WTC11 (cell line): Measurements from ENCODE around the gene MDGA2. TPM values are rescaled to one million over a fixed set of nuclear protein-coding genes. Genes with fewer than 3 reads are reported as not detected.

Experiments
- ATAC-seq: fragments of 200-7000 bp; cut with Tn5 transposase; 2 replicates; pipeline ENCODE4 v1.10.0; 2021; ENCODE audit warnings: mild to moderate bottlenecking, moderate library complexity
- CTCF ChIA-PET: fragments of 300-600 bp; sonication (Branson Sonifier 250); formaldehyde crosslinking; loops from one replicate; lab custom pipeline; 2021; ENCODE audit warnings: antibody characterized with exemption; lab: Charles Lee
- POLR2A ChIA-PET: fragments of 350-600 bp; sonication (Branson Sonifier 250); formaldehyde crosslinking; loops from one replicate; lab custom pipeline; 2021; ENCODE audit warnings: antibody characterized with exemption; lab: Charles Lee
- DNase-seq: peaks from one replicate; pipeline ENCODE4 v3.0.0; 2021; ENCODE audit warnings: low spot score
- H3K27ac Mint-ChIP-seq: 2 replicates; pipeline ENCODE4 v1.8.0; 2021; ENCODE audit warnings: mixed read lengths
- H3K27me3 Mint-ChIP-seq: 2 replicates; pipeline ENCODE4 v1.8.0; 2021; ENCODE audit warnings: low read depth, mild to moderate bottlenecking, moderate library complexity, mixed read lengths
- H3K36me3 Mint-ChIP-seq: 2 replicates; pipeline ENCODE4 v1.8.0; 2021; ENCODE audit warnings: mixed read lengths
- H3K4me1 Mint-ChIP-seq: 2 replicates; pipeline ENCODE4 v1.8.0; 2022; ENCODE audit warnings: mixed read lengths
- H3K4me3 Mint-ChIP-seq: 2 replicates; pipeline ENCODE4 v1.8.0; 2021; ENCODE audit warnings: mild to moderate bottlenecking, moderate library complexity, mixed read lengths
- H3K9me3 Mint-ChIP-seq: 2 replicates; pipeline ENCODE4 v1.8.0; 2021; ENCODE audit warnings: mixed read lengths
- CDX4 ChIP-seq: fragments of 250-450 bp; sonication (Bioruptor Pico); IDR thresholded peaks from 2 replicates; pipeline ENCODE4 v1.9.0; 2021; ENCODE audit warnings: moderate library complexity, mild to moderate bottlenecking, inconsistent platforms, borderline replicate concordance
- CREM ChIP-seq: sonication (generic); formaldehyde crosslinking; IDR thresholded peaks from 2 replicates; pipeline ENCODE4 v1.8.1; 2022; ENCODE audit warnings: mild to moderate bottlenecking, missing genetic modification reagents, moderate library complexity
- GTF2I ChIP-seq: fragments of 250-450 bp; sonication (Bioruptor Pico); conservative IDR thresholded peaks from 2 replicates; pipeline ENCODE4 v1.4.0; 2021; ENCODE audit warnings: mild to moderate bottlenecking
- IRF2 ChIP-seq: sonication (generic); formaldehyde crosslinking; IDR thresholded peaks from 2 replicates; pipeline ENCODE4 v1.8.0; 2022; ENCODE audit warnings: low read depth, missing genetic modification reagents, borderline replicate concordance
- MXD4 ChIP-seq: fragments of 250-450 bp; sonication (Bioruptor Pico); IDR thresholded peaks from 2 replicates; pipeline ENCODE4 v1.8.0; 2021; ENCODE audit warnings: mild to moderate bottlenecking, moderate library complexity, borderline replicate concordance
- MYBL2 ChIP-seq: sonication (generic); formaldehyde crosslinking; IDR thresholded peaks from 2 replicates; pipeline ENCODE4 v1.8.1; 2023; ENCODE audit warnings: mild to moderate bottlenecking, moderate library complexity, missing genetic modification reagents
- NR1H2 ChIP-seq: sonication (generic); formaldehyde crosslinking; IDR thresholded peaks from 2 replicates; pipeline ENCODE4 v1.9.0; 2021; ENCODE audit warnings: mild to moderate bottlenecking, moderate library complexity, missing genetic modification reagents
- OVOL2 ChIP-seq: fragments of 250-450 bp; sonication (Bioruptor Pico); IDR thresholded peaks from 2 replicates; pipeline ENCODE4 v1.9.0; 2021; ENCODE audit warnings: mild to moderate bottlenecking, borderline replicate concordance
- PRDM15 ChIP-seq: sonication (generic); formaldehyde crosslinking; IDR thresholded peaks from 2 replicates; pipeline ENCODE4 v1.8.0; 2022; ENCODE audit warnings: missing genetic modification reagents
- PREB ChIP-seq: sonication (generic); formaldehyde crosslinking; IDR thresholded peaks from 2 replicates; pipeline ENCODE4 v1.8.1; 2022; ENCODE audit warnings: mild to moderate bottlenecking, missing genetic modification reagents, moderate library complexity, borderline replicate concordance
- PRRX2 ChIP-seq: fragments of 250-450 bp; sonication (Bioruptor Pico); IDR thresholded peaks from 2 replicates; pipeline ENCODE4 v1.8.0; 2021; ENCODE audit warnings: mild to moderate bottlenecking
- RELA ChIP-seq: sonication (generic); formaldehyde crosslinking; IDR thresholded peaks from 2 replicates; pipeline ENCODE4 v1.8.1; 2022; ENCODE audit warnings: missing genetic modification reagents, mild to moderate bottlenecking, borderline replicate concordance
- SMAD4 ChIP-seq: sonication (generic); formaldehyde crosslinking; IDR thresholded peaks from 2 replicates; pipeline ENCODE4 v1.8.0; 2022; ENCODE audit warnings: mild to moderate bottlenecking, missing genetic modification reagents
- TEAD1 ChIP-seq: sonication (generic); formaldehyde crosslinking; IDR thresholded peaks from 2 replicates; pipeline ENCODE4 v1.8.0; 2022; ENCODE audit warnings: mild to moderate bottlenecking, missing genetic modification reagents
- TP53 ChIP-seq: sonication (generic); formaldehyde crosslinking; IDR thresholded peaks from 2 replicates; pipeline ENCODE4 v1.8.1; 2023; ENCODE audit warnings: mild to moderate bottlenecking, missing genetic modification reagents
- ZNF219 ChIP-seq: sonication (generic); formaldehyde crosslinking; IDR thresholded peaks from 2 replicates; pipeline ENCODE4 v1.8.0; 2023; ENCODE audit warnings: missing genetic modification reagents, mild to moderate bottlenecking, borderline replicate concordance
- ZNF423 ChIP-seq: fragments of 250-450 bp; sonication (Bioruptor Pico); IDR thresholded peaks from 2 replicates; pipeline ENCODE4 v2.1.2; 2022; ENCODE audit warnings: mild to moderate bottlenecking, moderate library complexity
- ZNF425 ChIP-seq: fragments of 250-450 bp; sonication (Bioruptor Pico); conservative IDR thresholded peaks from 2 replicates; pipeline ENCODE4 v1.9.0; 2021; ENCODE audit warnings: mild to moderate bottlenecking
- total RNA-seq: library from RNA; stranded (reverse); gene quantifications from 3 replicates; pipeline ENCODE4 v1.2.3, GENCODE V29; 2021
- TF ChIP-seq, protein P1 (sequence below): fragments of 250-450 bp; sonication (Bioruptor Pico); IDR thresholded peaks from 2 replicates; pipeline ENCODE4 v1.9.0; 2021; ENCODE audit warnings: mild to moderate bottlenecking
- TF ChIP-seq, protein P2 (sequence below): sonication (generic); formaldehyde crosslinking; IDR thresholded peaks from 2 replicates; pipeline ENCODE4 v1.8.1; 2023; ENCODE audit warnings: mild to moderate bottlenecking, moderate library complexity, missing genetic modification reagents
- TF ChIP-seq, protein P3 (sequence below): sonication (generic); formaldehyde crosslinking; IDR thresholded peaks from 2 replicates; pipeline ENCODE4 v1.8.1; 2023; ENCODE audit warnings: mild to moderate bottlenecking, missing genetic modification reagents, moderate library complexity

MDGA2 gene
- total RNA-seq, 1 experiment from 2014 or later: 4.9 TPM

DNA sequence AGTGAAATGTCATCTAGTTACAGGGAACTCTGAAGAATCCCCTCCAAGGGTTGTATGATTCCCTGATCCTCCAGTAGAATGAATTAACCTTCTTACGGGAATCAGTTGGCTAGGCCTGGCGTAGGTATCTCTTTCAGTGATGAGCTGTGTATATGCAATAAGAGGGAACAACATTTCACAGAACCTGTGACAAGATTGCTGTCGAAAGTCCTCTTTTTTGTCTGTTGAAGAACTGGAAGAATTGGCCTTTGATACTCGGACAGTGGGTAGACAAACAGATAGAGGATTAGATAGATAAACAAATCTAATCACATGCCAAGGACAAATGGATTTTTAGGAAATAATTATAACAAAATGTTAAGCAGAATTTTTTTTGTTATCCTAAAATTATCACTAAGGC, 184.6 kb downstream of the MDGA2 start (continued):
- TF ChIP-seq, protein P1, sequence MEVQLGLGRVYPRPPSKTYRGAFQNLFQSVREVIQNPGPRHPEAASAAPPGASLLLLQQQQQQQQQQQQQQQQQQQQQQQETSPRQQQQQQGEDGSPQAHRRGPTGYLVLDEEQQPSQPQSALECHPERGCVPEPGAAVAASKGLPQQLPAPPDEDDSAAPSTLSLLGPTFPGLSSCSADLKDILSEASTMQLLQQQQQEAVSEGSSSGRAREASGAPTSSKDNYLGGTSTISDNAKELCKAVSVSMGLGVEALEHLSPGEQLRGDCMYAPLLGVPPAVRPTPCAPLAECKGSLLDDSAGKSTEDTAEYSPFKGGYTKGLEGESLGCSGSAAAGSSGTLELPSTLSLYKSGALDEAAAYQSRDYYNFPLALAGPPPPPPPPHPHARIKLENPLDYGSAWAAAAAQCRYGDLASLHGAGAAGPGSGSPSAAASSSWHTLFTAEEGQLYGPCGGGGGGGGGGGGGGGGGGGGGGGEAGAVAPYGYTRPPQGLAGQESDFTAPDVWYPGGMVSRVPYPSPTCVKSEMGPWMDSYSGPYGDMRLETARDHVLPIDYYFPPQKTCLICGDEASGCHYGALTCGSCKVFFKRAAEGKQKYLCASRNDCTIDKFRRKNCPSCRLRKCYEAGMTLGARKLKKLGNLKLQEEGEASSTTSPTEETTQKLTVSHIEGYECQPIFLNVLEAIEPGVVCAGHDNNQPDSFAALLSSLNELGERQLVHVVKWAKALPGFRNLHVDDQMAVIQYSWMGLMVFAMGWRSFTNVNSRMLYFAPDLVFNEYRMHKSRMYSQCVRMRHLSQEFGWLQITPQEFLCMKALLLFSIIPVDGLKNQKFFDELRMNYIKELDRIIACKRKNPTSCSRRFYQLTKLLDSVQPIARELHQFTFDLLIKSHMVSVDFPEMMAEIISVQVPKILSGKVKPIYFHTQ (CRISPR knock-in tag): no peak

DNA sequence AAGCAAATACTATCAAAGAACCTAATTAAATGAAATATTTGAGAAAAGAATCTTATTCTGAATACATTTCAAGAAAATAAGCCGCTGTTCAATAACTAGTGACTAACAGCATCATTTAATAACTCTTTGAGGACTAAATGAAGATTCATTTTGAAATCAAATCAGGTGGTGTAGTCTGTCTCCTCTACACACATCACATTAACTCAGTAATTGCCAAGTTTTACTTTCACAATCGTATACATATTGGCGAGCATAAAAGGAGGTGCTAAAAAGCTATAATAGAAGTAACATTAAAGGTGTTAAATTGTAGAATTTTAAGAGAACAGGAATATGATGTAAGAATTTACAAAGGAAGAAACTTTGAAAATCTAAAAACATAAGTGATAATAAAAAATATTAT, 185.1 kb downstream of the MDGA2 start:
- peaks cover 43% of the 10 kb centered on the region for H3K9me3 Mint-ChIP-seq
- H3K27ac Mint-ChIP-seq: no peak overlapping the region
- no peak for DNase-seq
- H3K36me3 Mint-ChIP-seq: peaks cover 25% of the 10 kb centered on the region
- POLR2A ChIA-PET: no interaction called here
- CTCF ChIA-PET: no interaction called here
- H3K4me3 Mint-ChIP-seq: no peak overlapping the region
- H3K27me3 Mint-ChIP-seq: no peaks in the 10 kb centered on the region
- ATAC-seq: no peak
- no peaks in the 10 kb centered on the region; the same call in 1 of the 2 replicates for H3K4me1 Mint-ChIP-seq
- TF ChIP-seq RELA (CRISPR knock-in tag): no peak
- TF ChIP-seq, protein P2, sequence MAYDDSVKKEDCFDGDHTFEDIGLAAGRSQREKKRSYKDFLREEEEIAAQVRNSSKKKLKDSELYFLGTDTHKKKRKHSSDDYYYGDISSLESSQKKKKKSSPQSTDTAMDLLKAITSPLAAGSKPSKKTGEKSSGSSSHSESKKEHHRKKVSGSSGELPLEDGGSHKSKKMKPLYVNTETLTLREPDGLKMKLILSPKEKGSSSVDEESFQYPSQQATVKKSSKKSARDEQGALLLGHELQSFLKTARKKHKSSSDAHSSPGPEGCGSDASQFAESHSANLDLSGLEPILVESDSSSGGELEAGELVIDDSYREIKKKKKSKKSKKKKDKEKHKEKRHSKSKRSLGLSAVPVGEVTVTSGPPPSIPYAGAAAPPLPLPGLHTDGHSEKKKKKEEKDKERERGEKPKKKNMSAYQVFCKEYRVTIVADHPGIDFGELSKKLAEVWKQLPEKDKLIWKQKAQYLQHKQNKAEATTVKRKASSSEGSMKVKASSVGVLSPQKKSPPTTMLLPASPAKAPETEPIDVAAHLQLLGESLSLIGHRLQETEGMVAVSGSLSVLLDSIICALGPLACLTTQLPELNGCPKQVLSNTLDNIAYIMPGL (CRISPR knock-in tag): no peak
- no peak for TF ChIP-seq MXD4 (CRISPR knock-in tag)
- no peak for TF ChIP-seq ZNF425 (CRISPR knock-in tag)
- TF ChIP-seq OVOL2: no peak
- TF ChIP-seq ZNF423: no peak
- TF ChIP-seq CREM (CRISPR knock-in tag): no peak
- no peak for TF ChIP-seq PREB (CRISPR knock-in tag)
- TF ChIP-seq CDX4 (CRISPR knock-in tag): no peak
- no peak for TF ChIP-seq IRF2
- TF ChIP-seq, protein P3, sequence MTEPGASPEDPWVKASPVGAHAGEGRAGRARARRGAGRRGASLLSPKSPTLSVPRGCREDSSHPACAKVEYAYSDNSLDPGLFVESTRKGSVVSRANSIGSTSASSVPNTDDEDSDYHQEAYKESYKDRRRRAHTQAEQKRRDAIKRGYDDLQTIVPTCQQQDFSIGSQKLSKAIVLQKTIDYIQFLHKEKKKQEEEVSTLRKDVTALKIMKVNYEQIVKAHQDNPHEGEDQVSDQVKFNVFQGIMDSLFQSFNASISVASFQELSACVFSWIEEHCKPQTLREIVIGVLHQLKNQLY (CRISPR knock-in tag): no peak
- TF ChIP-seq TEAD1 (CRISPR knock-in tag): no peak
- no peak for TF ChIP-seq PRRX2 (CRISPR knock-in tag)
- no peak for TF ChIP-seq GTF2I (CRISPR knock-in tag)

GRCh38 chr14:47485421-47485820, 190.0 kb downstream of the MDGA2 start:
- H3K36me3 Mint-ChIP-seq: peaks cover 28% of the 10 kb centered on the region
- H3K9me3 Mint-ChIP-seq: peaks cover 47% of the 10 kb centered on the region
- no peak overlapping the region for H3K4me3 Mint-ChIP-seq
- H3K27ac Mint-ChIP-seq: 0 out of 2 replicates have a peak overlapping the region, but pooled peaks have one; percentile 41
- ChIA-PET POLR2A (no interaction called here), CTCF (no interaction called here)
- DNase-seq (peak; percentile 13), ATAC-seq (peak; percentile 71)
- no peaks in the 10 kb centered on the region for H3K27me3 Mint-ChIP-seq
- peaks cover 8% of the 10 kb centered on the region for H3K4me1 Mint-ChIP-seq
- no peak for TF ChIP-seq MYBL2 (CRISPR knock-in tag)
- no peak for TF ChIP-seq NR1H2 (CRISPR knock-in tag)
- TF ChIP-seq TP53: no peak
- no peak for TF ChIP-seq PRDM15 (CRISPR knock-in tag)
- TF ChIP-seq SMAD4 (CRISPR knock-in tag): no peak
- TF ChIP-seq ZNF219 (CRISPR knock-in tag): no peak
